Fibroblast of the aortic adventitia (primary cell): ENCODE results near the gene GALR1. TPM values are rescaled to one million over a fixed set of nuclear protein-coding genes. Genes with fewer than 3 reads are reported as not detected.

Experiments
- DNase-seq: peaks from one replicate; pipeline ENCODE4 v3.0.0-alpha.2; 2010; ENCODE audit warnings: low read depth
- H3K4me3 ChIP-seq: 2 replicates; pipeline ENCODE4 v1.5.1; 2011; ENCODE audit warnings: low read depth, mild to moderate bottlenecking, control low read depth, low read length, moderate library complexity
- total RNA-seq: library from RNA; depleted of rRNA; stranded (reverse); fragments of >200 nt; gene quantifications from 2 replicates; pipeline ENCODE4 v1.2.3, GENCODE V29; 2012; ENCODE audit warnings: low replicate concordance
- TF ChIP-seq, protein P1 (sequence below): IDR thresholded peaks from 2 replicates; pipeline ENCODE4 v1.5.1; 2011; ENCODE audit warnings: mild to moderate bottlenecking, low read length, control low read depth, inconsistent platforms; ENCODE audit not compliant: insufficient read depth

Gene GALR1
- total RNA-seq, 1 donor, result not detected

DNA sequence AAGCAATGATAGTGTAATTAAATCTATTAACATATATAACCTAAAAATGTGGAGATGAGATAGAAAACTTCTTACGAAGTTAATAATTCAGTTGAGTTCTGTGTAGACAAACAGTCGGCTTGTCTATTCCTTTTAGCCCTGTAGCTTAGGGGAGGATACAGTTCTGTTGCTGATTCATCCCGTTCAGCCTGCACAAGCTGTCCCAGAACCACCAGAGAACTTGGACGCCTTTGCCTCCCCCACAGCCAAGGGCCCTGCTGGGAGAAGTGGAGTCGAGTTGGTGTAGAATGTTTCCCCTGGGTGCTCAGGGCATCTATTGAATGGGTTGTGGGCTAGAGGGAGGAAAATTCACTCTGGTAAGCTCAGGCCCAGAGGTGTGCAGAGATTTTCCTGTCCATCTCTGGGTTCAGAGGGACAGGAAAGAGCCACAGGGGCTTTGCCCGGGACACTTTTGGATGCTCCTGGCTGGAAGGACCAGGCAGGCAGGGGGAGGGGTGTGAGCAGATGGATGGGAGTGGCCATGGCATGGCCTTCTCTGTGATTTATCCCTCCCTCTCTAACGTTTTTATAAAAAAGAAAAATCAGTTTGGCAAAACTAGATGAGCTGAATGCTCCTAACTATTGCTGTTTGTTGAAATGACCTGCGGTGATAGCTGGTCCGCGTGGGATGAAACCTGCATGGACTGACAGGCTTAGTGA lies 42.8 kb upstream of the GALR1 start:
- peak; percentile 91 for DNase-seq
- TF ChIP-seq, protein P1, sequence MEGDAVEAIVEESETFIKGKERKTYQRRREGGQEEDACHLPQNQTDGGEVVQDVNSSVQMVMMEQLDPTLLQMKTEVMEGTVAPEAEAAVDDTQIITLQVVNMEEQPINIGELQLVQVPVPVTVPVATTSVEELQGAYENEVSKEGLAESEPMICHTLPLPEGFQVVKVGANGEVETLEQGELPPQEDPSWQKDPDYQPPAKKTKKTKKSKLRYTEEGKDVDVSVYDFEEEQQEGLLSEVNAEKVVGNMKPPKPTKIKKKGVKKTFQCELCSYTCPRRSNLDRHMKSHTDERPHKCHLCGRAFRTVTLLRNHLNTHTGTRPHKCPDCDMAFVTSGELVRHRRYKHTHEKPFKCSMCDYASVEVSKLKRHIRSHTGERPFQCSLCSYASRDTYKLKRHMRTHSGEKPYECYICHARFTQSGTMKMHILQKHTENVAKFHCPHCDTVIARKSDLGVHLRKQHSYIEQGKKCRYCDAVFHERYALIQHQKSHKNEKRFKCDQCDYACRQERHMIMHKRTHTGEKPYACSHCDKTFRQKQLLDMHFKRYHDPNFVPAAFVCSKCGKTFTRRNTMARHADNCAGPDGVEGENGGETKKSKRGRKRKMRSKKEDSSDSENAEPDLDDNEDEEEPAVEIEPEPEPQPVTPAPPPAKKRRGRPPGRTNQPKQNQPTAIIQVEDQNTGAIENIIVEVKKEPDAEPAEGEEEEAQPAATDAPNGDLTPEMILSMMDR, result no peak
- no peak overlapping the region for H3K4me3 ChIP-seq

DNA sequence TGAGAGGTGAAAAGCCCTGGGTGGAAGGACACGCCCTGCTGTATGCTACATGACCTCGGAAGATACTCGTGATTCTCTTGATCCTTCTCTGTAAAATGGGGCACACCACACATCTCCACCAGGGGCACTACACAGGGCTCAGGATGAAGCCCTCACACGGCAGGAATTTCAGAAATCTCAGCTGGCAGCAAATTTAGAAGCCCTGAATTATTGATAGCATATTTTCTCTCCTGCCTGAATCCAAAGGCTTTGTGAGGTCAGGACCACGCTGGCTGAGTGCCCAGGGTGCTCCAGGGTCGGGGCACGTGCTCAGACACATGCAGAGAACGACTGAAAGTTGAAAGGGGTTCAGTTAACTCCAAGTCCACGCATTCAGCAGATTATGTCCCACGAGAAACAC lies 42.1 kb upstream of the GALR1 start:
- TF ChIP-seq, protein P1, result peak; percentile 92
- peak; percentile 97 for DNase-seq
- H3K4me3 ChIP-seq, result no peak overlapping the region

GRCh38 chr18:77208964-77209363 lies 40.7 kb upstream of the GALR1 start:
- H3K4me3 ChIP-seq, result no peak overlapping the region
- DNase-seq, result peak; percentile 57

GRCh38 chr18:77209587-77209986 lies 40.1 kb upstream of the GALR1 start:
- TF ChIP-seq, protein P1, result no peak
- no peak overlapping the region for H3K4me3 ChIP-seq
- no peak for DNase-seq

More at GRCh38 chr18:77208964-77209363, 40.7 kb upstream of the GALR1 start:
- TF ChIP-seq, protein P1, result no peak

- TF ChIP-seq, protein P1, result no peak
These were observed 39.4 kb upstream of the GALR1 start for GRCh38 chr18:77210249-77210648.

GRCh38 chr18:77218642-77219041 lies 31.0 kb upstream of the GALR1 start:
- no peak for DNase-seq
- TF ChIP-seq, protein P1, result no peak
- no peak overlapping the region for H3K4me3 ChIP-seq

More at GRCh38 chr18:77210249-77210648, 39.4 kb upstream of the GALR1 start:
- DNase-seq, result no peak
- no peak overlapping the region for H3K4me3 ChIP-seq

DNA sequence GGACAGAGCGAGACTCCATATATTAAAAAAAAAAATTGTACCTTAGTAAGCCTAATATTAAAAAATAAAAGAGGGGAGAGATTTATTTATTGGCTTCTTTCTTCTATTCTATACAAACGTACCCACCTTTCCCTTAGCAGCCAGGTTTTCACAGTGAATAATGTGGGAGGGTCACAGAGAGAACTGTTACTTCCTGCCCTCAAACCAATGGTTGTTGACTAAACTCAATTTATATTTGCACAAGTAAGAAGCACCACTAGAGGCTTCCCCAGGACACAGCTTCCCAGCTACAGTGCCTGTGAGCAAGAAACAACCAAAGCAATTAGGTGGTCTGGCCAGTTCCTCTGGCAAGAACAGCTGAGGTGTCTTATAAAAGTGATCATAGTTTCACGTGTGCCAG lies 28.9 kb upstream of the GALR1 start:
- TF ChIP-seq, protein P1, result no peak
- H3K4me3 ChIP-seq, result no peak overlapping the region
- DNase-seq, result no peak
